Amniotic epithelial cell (primary cell): ENCODE results near the gene SFTPD.
"Not testable (repeated sequence)": the region's sequence is repeated elsewhere in the genome, so short reads cannot be mapped to it uniquely, and the experiment has no call there.

Experiments used
- DNase-seq: peaks from one replicate; pipeline ENCODE4 v3.0.0-alpha.2; 2010; ENCODE audit warnings: low read depth

Gene SFTPD

GRCh38 chr10:79948976-79949722 lies at the start of gene SFTPD:
TSS of gene SFTPD (minus strand) at chr10:79949105. CDS start at chr10:79946659, 2,446 bp downstream.
- peak; percentile 64 for DNase-seq

- DNase-seq, result no peak
Measured at GRCh38 chr10:79995979-79996634, 47.2 kb upstream of the SFTPD start.

- no peak for DNase-seq
Measured at GRCh38 chr10:79994556-79994955, 45.7 kb upstream of the SFTPD start.

GRCh38 chr10:79988199-79988598 lies 39.3 kb upstream of the SFTPD start:
- DNase-seq, result not testable (repeated sequence)

- peak; percentile 31 for DNase-seq
Measured at GRCh38 chr10:79986661-79987060, 37.8 kb upstream of the SFTPD start.

- peak; percentile 82 for DNase-seq
Measured at GRCh38 chr10:79985481-79986072, 36.7 kb upstream of the SFTPD start.

GRCh38 chr10:79984851-79985250 lies 35.9 kb upstream of the SFTPD start:
- DNase-seq, result peak; percentile 23

- no peak for DNase-seq
Measured at GRCh38 chr10:79983286-79983909, 34.5 kb upstream of the SFTPD start.

- no peak for DNase-seq
Measured at GRCh38 chr10:79982861-79983260, 34.0 kb upstream of the SFTPD start.

- DNase-seq, result no peak
Measured at GRCh38 chr10:79982362-79982800, 33.5 kb upstream of the SFTPD start.

- DNase-seq, result peak; percentile 9
Measured at GRCh38 chr10:79981450-79982361, 32.8 kb upstream of the SFTPD start.

- no peak for DNase-seq
Measured at GRCh38 chr10:79980711-79981110, 31.8 kb upstream of the SFTPD start.

- DNase-seq, result no peak
Measured at GRCh38 chr10:79979976-79980687, 31.2 kb upstream of the SFTPD start.

- no peak for DNase-seq
Measured at GRCh38 chr10:79979310-79979975, 30.5 kb upstream of the SFTPD start.

- DNase-seq, result no peak
Measured at GRCh38 chr10:79976999-79977398, 28.1 kb upstream of the SFTPD start.

GRCh38 chr10:79970062-79970461 lies 21.2 kb upstream of the SFTPD start:
- no peak for DNase-seq

- no peak for DNase-seq
Measured at GRCh38 chr10:79947787-79948424, 999 bp downstream of the SFTPD start.

GRCh38 chr10:79947083-79947415 lies 1.9 kb downstream of the SFTPD start:
- DNase-seq, result peak; percentile 6

GRCh38 chr10:79946271-79947082 lies 2.4 kb downstream of the SFTPD start:
- no peak for DNase-seq
